Activated T-cell treated with anti-CD3 and anti-CD28 coated beads for 4 hours (primary cell): Measurements from ENCODE around the gene IGFBP1.

Experiments used
- DNase-seq: peaks from one replicate; pipeline ENCODE4 v3.0.0-alpha.2; 2020

Gene IGFBP1

GRCh38 chr7:45909561-45909960, 21.3 kb downstream of the IGFBP1 start:
- no peak for DNase-seq

- DNase-seq, result no peak
Measured at GRCh38 chr7:45910855-45911254, 22.6 kb downstream of the IGFBP1 start.

- no peak for DNase-seq
Measured at GRCh38 chr7:45911311-45911710, 23.0 kb downstream of the IGFBP1 start.

- no peak for DNase-seq
Measured at GRCh38 chr7:45912972-45913371, 24.7 kb downstream of the IGFBP1 start.

GRCh38 chr7:45914911-45915310, 26.6 kb downstream of the IGFBP1 start:
- DNase-seq, result no peak

- DNase-seq, result no peak
Measured at GRCh38 chr7:45915606-45916005, 27.3 kb downstream of the IGFBP1 start.

GRCh38 chr7:45917064-45917463, 28.8 kb downstream of the IGFBP1 start:
- no peak for DNase-seq

- DNase-seq, result peak; percentile 58
Measured at GRCh38 chr7:45917658-45918057, 29.4 kb downstream of the IGFBP1 start.

- no peak for DNase-seq
Measured at GRCh38 chr7:45918556-45918955, 30.3 kb downstream of the IGFBP1 start.

- no peak for DNase-seq
Measured at GRCh38 chr7:45919231-45919784, 31.0 kb downstream of the IGFBP1 start.

GRCh38 chr7:45919993-45920459, 31.7 kb downstream of the IGFBP1 start:
- no peak for DNase-seq

- DNase-seq, result no peak
Measured at GRCh38 chr7:45920502-45921380, 32.5 kb downstream of the IGFBP1 start, which contains the start of gene IGFBP3. IGFBP3 (minus strand) TSS chr7:45921272; CDS start chr7:45921140, 132 bp downstream.

- DNase-seq, result no peak
Measured at GRCh38 chr7:45921381-45921698, 33.1 kb downstream of the IGFBP1 start.

- no peak for DNase-seq
Measured at GRCh38 chr7:45921699-45922519, 33.6 kb downstream of the IGFBP1 start.

GRCh38 chr7:45922810-45923209, 34.5 kb downstream of the IGFBP1 start:
- DNase-seq, result no peak

GRCh38 chr7:45923290-45923689, 35.0 kb downstream of the IGFBP1 start:
- DNase-seq, result no peak

- DNase-seq, result no peak
Measured at GRCh38 chr7:45923818-45924217, 35.5 kb downstream of the IGFBP1 start.

GRCh38 chr7:45924283-45924682, 36.0 kb downstream of the IGFBP1 start:
- DNase-seq, result no peak

GRCh38 chr7:45927721-45928120, 39.4 kb downstream of the IGFBP1 start:
- DNase-seq, result no peak

GRCh38 chr7:45930967-45931366, 42.7 kb downstream of the IGFBP1 start:
- no peak for DNase-seq

GRCh38 chr7:45937301-45937700, 49.0 kb downstream of the IGFBP1 start:
- no peak for DNase-seq

- no peak for DNase-seq
Measured at GRCh38 chr7:45937862-45938261, 49.6 kb downstream of the IGFBP1 start.

- no peak for DNase-seq
Measured at GRCh38 chr7:45938626-45939302, 50.5 kb downstream of the IGFBP1 start.
